Lower lobe of right lung (tissue), 2 donors: ENCODE measurements around the gene SRC. TPM values are rescaled to one million over a fixed set of nuclear protein-coding genes. Genes with fewer than 3 reads are reported as not detected.

ENCODE experiments used
- ATAC-seq, 2 donors: fragments of 200-7000 bp; cut with Tn5 transposase; one replicate each; pipeline ENCODE4 v1.9.1; 2020 to 2022; ENCODE audit warnings: mild to moderate bottlenecking in 2 of 2, moderate library complexity in 2 of 2
- DNase-seq: peaks from one replicate; pipeline ENCODE4 v3.0.0-alpha.2; 2020
- H3K27ac ChIP-seq: fragments of 200-600 bp; one replicate; pipeline ENCODE4 v1.8.0; 2022
- H3K27me3 ChIP-seq: fragments of 200-600 bp; one replicate; pipeline ENCODE4 v1.8.0; 2022; ENCODE audit warnings: low read depth
- H3K36me3 ChIP-seq: fragments of 200-600 bp; one replicate; pipeline ENCODE4 v1.8.0; 2022; ENCODE audit warnings: mild to moderate bottlenecking
- H3K4me1 ChIP-seq: fragments of 200-600 bp; one replicate; pipeline ENCODE4 v1.8.0; 2022
- H3K4me3 ChIP-seq: fragments of 200-600 bp; one replicate; pipeline ENCODE4 v1.8.0; 2022; ENCODE audit warnings: mild to moderate bottlenecking
- H3K9me3 ChIP-seq: fragments of 200-600 bp; one replicate; pipeline ENCODE4 v1.8.0; 2022
- intact Hi-C: fragments of 100-400 bp; cut with DNase I; formaldehyde crosslinking; loops from one replicate; pipeline ENCODE4 v1.11.0; 2022
- total RNA-seq: library from RNA; stranded (reverse); fragmentation: NEBNext Ultra II Directional; extraction: Animal tissue kit (Norgen Biotek cat#: 25700); gene quantifications from one replicate; pipeline ENCODE4 v1.2.1, GENCODE V29; 2021
- TF ChIP-seq, protein P1 (sequence below): fragments of 200-600 bp; IDR thresholded peaks from one replicate; pipeline ENCODE4 v1.8.0; 2022; ENCODE audit warnings: antibody characterized with exemption, mild to moderate bottlenecking
- donor health status: DM: no; HTN: yes; CAD: no; lungs with severe emphysema.

The SRC gene
- total RNA-seq, 1 donor from 2014 or later, result 72.7 TPM

DNA sequence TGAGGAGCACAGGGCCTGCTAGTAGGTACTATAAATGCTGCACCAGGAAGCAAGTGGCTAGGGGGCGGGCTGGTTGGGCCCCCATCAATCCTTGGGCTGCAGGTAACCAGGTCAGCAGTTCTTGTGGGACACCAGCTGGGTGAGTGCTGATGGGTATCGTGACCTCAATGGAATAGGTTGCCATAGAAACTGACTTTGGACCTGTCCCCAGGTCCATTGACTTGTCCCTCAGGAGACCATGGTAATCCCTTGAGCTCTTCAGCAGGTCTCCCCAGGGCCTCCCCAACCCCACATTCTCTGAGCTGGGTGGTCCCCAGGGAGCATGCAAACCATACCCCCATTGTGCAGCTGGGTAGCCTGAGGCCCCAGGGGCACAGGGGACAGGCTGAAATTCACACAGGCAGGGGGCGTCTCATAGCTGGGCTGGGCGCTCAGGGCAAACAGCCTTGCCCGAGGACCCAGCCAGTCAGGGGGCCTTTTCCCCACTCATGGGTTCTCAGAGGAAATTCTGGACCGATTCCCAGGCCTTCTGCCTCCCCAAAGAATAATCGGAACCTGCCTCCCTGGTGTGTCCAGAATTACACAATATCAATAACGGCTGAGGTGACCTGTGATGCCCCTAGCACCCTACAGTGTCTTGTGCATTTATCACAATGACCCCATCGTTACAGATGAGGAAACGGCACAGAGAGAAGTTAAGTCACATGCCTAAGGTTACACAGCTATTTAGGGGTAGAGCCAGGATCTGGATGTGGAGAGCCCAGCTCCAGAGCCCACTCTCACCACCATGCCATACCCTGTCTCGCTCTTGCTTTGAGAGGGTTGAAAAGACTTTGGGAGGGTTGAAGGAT, 35.9 kb downstream of the SRC start:
- no peak overlapping the region for H3K4me3 ChIP-seq
- H3K4me1 ChIP-seq, result peaks cover 22% of the 10 kb centered on the region
- H3K27me3 ChIP-seq, result no peaks in the 10 kb centered on the region
- H3K36me3 ChIP-seq, result peaks cover 29% of the 10 kb centered on the region
- ATAC-seq (peak; percentile 3 to 15), DNase-seq (peak; percentile 42)
- no peaks in the 10 kb centered on the region for H3K9me3 ChIP-seq
- H3K27ac ChIP-seq, result no peak overlapping the region
- intact Hi-C loops, result loop anchor here (10.0 kb wide), 1 partner anchor 117 kb away; the partner anchor contains the start of gene GHRH
- TF ChIP-seq, protein P1, sequence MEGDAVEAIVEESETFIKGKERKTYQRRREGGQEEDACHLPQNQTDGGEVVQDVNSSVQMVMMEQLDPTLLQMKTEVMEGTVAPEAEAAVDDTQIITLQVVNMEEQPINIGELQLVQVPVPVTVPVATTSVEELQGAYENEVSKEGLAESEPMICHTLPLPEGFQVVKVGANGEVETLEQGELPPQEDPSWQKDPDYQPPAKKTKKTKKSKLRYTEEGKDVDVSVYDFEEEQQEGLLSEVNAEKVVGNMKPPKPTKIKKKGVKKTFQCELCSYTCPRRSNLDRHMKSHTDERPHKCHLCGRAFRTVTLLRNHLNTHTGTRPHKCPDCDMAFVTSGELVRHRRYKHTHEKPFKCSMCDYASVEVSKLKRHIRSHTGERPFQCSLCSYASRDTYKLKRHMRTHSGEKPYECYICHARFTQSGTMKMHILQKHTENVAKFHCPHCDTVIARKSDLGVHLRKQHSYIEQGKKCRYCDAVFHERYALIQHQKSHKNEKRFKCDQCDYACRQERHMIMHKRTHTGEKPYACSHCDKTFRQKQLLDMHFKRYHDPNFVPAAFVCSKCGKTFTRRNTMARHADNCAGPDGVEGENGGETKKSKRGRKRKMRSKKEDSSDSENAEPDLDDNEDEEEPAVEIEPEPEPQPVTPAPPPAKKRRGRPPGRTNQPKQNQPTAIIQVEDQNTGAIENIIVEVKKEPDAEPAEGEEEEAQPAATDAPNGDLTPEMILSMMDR, result no peak

DNA sequence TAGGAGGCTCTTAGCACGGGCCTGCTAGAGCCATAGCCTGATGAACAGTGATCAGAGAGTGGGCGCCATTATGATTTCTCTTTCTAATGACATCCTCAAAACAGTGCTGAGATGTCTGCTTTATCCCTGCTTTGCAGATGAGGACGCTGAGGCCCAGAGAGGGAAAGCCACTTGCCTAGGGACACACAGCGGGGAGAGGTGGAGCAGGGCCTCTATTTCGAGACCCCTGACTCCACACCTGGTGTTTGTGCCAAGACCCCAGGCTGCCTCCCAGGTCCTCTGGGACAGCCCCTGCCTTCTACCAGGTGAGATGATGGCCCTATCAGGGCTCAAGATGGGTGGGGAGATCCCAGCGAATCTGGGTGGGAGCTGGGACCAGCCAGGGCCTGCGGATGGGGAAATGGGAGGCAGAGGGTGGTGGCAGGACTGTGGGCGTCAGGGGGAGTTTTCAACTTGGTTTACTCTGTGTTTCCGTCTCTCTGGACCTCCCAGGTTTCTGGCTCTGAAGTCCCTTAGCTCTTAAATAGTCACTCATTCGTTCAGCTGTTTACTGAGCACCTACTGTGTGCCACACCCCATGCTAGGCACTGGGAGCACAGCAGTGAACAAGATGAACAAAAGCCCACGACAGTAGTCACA, 36.7 kb downstream of the SRC start:
- Histone ChIP-seq H3K4me3 (no peak overlapping the region), H3K27ac (no peak overlapping the region), H3K9me3 (no peaks in the 10 kb centered on the region), H3K36me3 (peaks cover 29% of the 10 kb centered on the region), H3K4me1 (peaks cover 22% of the 10 kb centered on the region), H3K27me3 (no peaks in the 10 kb centered on the region)
- TF ChIP-seq, protein P1, result no peak
- ATAC-seq (no peak), DNase-seq (peak; percentile 44)
- intact Hi-C loops, result loop anchor here (10.0 kb wide), 1 partner anchor 118 kb away; the partner anchor contains the start of gene GHRH

DNA sequence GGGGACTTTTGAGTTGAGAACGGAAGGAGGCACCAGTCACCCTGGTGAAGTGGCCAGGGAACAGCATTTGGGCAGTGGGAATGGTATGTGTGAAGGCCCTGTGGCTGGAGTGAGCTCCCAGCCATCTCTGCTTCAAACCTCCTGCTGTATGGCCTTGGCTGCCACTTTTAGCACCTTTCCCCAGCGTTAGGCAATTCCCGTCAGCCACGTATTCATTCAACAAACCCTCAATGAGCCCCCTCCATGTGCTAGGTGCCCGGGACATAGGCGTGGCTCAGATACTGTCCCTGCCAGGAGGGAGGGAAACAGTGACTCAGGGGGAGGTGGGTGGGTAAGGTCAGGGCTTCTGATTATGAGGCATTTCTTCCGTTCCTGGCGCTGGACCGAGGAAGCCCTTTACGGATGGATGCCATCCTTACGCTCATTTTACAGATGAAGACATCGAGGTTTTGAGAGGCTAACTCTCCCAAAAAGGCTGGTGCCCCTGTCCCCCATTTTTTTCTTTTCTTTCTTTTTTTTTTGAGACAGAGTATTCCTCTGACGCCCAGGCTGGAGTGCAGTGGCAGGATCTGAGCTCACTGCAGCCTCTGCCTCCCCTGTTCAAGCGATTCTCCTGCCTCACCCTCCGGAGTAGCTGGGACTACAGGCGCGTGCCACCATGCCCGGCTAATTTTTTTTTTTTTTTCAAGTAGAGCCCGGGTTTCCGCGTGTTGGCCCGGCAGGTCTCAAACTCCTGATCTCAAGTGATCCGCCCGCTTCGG, 37.5 kb downstream of the SRC start:
- Histone ChIP-seq H3K36me3 (peaks cover 34% of the 10 kb centered on the region), H3K9me3 (no peaks in the 10 kb centered on the region), H3K27ac (no peak overlapping the region), H3K27me3 (no peaks in the 10 kb centered on the region), H3K4me3 (no peak overlapping the region), H3K4me1 (peaks cover 22% of the 10 kb centered on the region)
- no peak for DNase-seq
- TF ChIP-seq, protein P1, result no peak
- intact Hi-C loops, result loop anchor here (10.0 kb wide), 1 partner anchor 119 kb away; the partner anchor contains the start of gene GHRH
- no peak for ATAC-seq

DNA sequence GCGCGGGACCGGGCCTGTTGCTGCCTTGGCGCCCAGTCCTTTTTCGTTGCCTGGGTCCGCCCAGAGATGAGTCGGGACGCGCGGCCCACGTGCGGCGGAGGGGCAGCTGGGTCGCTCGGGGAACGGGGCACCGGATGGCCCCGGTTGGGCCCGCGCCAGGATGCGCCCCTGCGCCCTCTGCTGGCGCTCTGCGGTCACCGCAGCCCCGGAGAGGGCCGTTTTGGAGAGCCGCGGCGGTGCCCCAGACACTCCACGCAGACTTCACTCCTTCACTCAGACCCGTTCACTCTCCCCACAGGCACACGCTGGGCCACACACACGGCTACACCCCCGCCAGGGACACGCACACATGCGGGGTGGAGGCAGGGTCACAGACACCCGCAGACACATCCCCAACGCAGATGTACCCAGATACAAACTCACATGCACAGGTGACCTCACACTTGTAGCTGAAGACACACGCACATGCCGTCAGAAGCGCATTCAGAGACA, 38.8 kb downstream of the SRC start:
- peaks cover 16% of the 10 kb centered on the region for H3K4me1 ChIP-seq
- no peaks in the 10 kb centered on the region for H3K9me3 ChIP-seq
- no peak overlapping the region for H3K27ac ChIP-seq
- DNase-seq (peak; percentile 80), ATAC-seq (peak; percentile 80 to 89)
- peak overlapping the region; percentile 52 for H3K4me3 ChIP-seq
- H3K36me3 ChIP-seq, result peaks cover 41% of the 10 kb centered on the region
- intact Hi-C loops, result loop anchor here (10.0 kb wide), 1 partner anchor 120 kb away; the partner anchor contains the start of gene GHRH
- TF ChIP-seq, protein P1, result peak; percentile 94
- no peaks in the 10 kb centered on the region for H3K27me3 ChIP-seq

DNA sequence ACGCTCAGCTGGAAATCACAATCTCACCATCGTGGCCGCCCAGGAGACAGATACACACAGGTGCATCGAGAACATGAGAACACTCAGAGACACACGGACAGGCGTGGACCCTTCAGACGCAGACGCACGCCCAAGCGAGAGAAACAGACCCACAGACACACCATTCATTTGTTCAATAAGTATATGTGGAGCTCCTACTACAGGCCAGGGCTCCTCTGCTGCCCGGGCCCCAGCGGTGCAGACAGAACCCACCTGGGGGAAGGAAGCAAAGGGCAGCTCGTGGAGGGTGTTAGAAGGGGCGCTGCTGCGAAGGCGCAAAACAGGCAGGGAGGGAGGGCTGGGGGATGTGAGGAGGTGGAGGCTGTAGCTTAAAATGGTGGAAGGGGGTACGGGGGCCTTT, 39.2 kb downstream of the SRC start:
- TF ChIP-seq, protein P1, result no peak
- Histone ChIP-seq H3K36me3 (peaks cover 41% of the 10 kb centered on the region), H3K4me1 (peaks cover 13% of the 10 kb centered on the region), H3K27me3 (no peaks in the 10 kb centered on the region), H3K27ac (no peak overlapping the region), H3K9me3 (no peaks in the 10 kb centered on the region), H3K4me3 (no peak overlapping the region)
- ATAC-seq, result no peak
- intact Hi-C loops, result loop anchor here (10.0 kb wide), 1 partner anchor 120 kb away; the partner anchor contains the start of gene GHRH
- no peak for DNase-seq
